SK-N-SH (cell line): ENCODE data around the gene PTGDR2.

ENCODE experiments used
- FOXJ3 ChIP-seq: sonication (generic); formaldehyde crosslinking; IDR thresholded peaks from 2 replicates; pipeline ENCODE4 v1.5.1; 2020; ENCODE audit warnings: mild to moderate bottlenecking, missing genetic modification reagents
- YY1 ChIP-seq: IDR thresholded peaks from 2 replicates; pipeline ENCODE4 v1.4.0; 2012; ENCODE audit warnings: low read depth, mild to moderate bottlenecking

DNA sequence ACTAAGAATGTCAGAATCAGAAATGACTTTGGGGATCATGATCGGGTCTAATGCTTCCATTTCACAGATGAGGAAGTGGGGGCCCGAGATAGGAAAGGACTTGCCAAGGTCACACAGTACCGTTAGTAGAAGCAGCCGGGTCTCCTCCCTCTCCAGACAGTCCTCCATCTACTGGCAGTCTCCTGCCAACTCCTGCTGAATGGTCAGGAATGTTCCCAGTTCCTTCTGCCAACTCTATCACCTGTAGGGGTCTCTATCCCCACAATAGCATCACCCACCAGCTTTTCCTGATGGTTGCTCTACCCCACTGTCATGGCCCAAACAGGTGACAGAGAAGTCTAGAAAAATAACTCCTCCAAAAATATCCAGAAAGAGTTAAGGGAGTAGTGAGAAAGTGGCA lies 37.7 kb downstream of the PTGDR2 start:
- TF ChIP-seq YY1, result no peak
- no peak for TF ChIP-seq FOXJ3 (CRISPR knock-in tag)
